Measurements from ENCODE around the gene SFMBT2. TPM values are rescaled to one million over a fixed set of nuclear protein-coding genes. Genes with fewer than 3 reads are reported as not detected.

The SFMBT2 gene
- total and polyA plus RNA-seq, 12 donors = 3.7 to 17.9 (median 12.7) TPM

- H3K27ac ChIP-seq = no peak overlapping the region
- TF ChIP-seq CTCF (IDR thresholded peaks at IDR 0.05) (no peak), POLR2A (IDR thresholded peaks at IDR 0.05) (no peak)
- H3K36me3 ChIP-seq (replicated peaks in 1 of 2) = peaks cover 0 to 43% of the 10 kb centered on the region in 2 donors
- no peaks in the 10 kb centered on the region for H3K4me1 ChIP-seq (replicated peaks in 1 of 2)
- WGBS, 4 donors = 88 to 95% (median 90%) methylated on average over 5 of the region's 5 CpGs
- DNase-seq = no peak
- intact Hi-C loops (cut with DNase I) = no loop called here
- H3K4me3 ChIP-seq = no peak overlapping the region
- peaks cover 0 to 6% (median 0%) of the 10 kb centered on the region in 3 donors for H3K9me3 ChIP-seq (replicated peaks in 1 of 3)
- H3K27me3 ChIP-seq = no peaks in the 10 kb centered on the region
These were observed 214.6 kb downstream of the SFMBT2 start for GRCh38 chr10:7196284-7196683.

DNA sequence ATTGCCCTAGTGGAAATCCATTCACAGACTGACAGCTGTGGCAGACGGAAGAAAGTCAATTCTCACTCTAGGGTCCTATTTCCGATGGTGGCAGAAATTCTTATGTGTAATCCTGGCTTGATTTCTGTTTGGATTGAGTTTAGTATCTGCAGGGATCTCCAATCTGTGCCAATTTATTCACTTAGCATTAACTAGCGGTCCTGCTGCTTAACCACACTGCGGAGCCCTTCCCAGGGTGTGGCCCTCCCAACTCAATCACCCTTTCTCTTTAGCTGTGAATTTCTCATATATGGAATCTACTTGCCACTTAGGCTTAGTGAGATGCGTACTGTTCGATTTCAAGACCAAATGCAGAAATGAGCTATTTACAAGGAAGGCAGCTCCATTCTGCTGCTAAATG lies 215.7 kb downstream of the SFMBT2 start:
- TF ChIP-seq POLR2A (IDR thresholded peaks at IDR 0.05) = no peak
- TF ChIP-seq CTCF (IDR thresholded peaks at IDR 0.05) = no peak
- intact Hi-C loops (cut with DNase I) = no loop called here
- H3K36me3 ChIP-seq (replicated peaks in 1 of 2) = peaks cover 0 to 37% of the 10 kb centered on the region in 2 donors
- no peak overlapping the region for H3K27ac ChIP-seq
- 94 to 99% (median 98%) methylated on average over 6 of the region's 6 CpGs for WGBS, 4 donors
- no peak for DNase-seq
- peaks cover 0 to 6% (median 0%) of the 10 kb centered on the region in 3 donors for H3K9me3 ChIP-seq (replicated peaks in 1 of 3)
- H3K4me3 ChIP-seq = no peak overlapping the region
- H3K4me1 ChIP-seq (replicated peaks in 1 of 2) = no peaks in the 10 kb centered on the region
- H3K27me3 ChIP-seq = no peaks in the 10 kb centered on the region

DNA sequence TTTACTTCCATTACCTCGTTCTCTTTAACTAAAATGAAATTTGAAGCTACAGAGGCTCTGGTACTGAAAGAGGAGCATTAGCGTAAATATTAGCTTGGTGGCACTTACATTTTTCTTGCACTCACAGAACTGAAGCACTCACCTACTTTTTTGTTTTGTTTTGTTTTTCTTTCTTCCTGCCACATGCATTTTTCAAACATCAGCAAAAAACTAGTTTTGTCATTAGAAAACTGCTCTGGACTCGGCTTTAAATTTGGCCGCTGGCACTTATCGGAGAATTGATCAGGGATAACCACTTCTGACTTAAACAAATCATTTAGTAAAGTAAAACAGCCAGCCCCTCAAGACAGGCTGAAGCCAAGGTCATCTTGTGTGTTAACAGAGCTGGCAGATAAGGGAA lies 216.3 kb downstream of the SFMBT2 start:
- H3K4me1 ChIP-seq (replicated peaks in 1 of 2) = no peaks in the 10 kb centered on the region
- WGBS, 4 donors = 96 to 97% (median 97%) methylated on average over 5 of the region's 5 CpGs
- no peak for DNase-seq
- no peak overlapping the region for H3K27ac ChIP-seq
- intact Hi-C loops (cut with DNase I) = no loop called here
- TF ChIP-seq CTCF (IDR thresholded peaks at IDR 0.05) (no peak), POLR2A (IDR thresholded peaks at IDR 0.05) (no peak)
- peaks cover 0 to 34% of the 10 kb centered on the region in 2 donors for H3K36me3 ChIP-seq (replicated peaks in 1 of 2)
- H3K27me3 ChIP-seq = no peaks in the 10 kb centered on the region
- H3K9me3 ChIP-seq (replicated peaks in 1 of 3) = peaks cover 0 to 6% (median 0%) of the 10 kb centered on the region in 3 donors
- no peak overlapping the region for H3K4me3 ChIP-seq

DNA sequence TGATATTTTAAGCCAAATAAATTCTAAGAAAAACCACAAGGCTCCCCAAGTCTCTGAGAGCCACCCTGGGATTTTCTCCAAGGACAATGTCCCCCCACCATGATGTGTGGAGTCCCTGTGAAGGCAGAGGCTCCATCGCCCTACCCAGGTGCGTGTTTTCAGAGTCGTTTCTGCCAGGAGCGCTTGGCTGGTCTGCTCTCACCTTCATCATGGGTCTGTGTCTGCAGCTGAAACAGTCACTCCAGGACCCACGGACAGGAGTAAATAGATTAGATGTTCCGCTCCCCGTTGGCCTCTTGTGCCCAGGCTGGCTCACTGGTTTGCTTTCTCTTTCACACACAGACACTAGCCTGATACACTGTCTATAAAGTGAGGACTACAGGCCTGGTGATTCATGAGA lies 217.5 kb downstream of the SFMBT2 start:
- no peak for DNase-seq
- no peak overlapping the region for H3K4me3 ChIP-seq
- H3K27ac ChIP-seq = no peak overlapping the region
- 74 to 95% (median 92%) methylated on average over 6 to 7 of the region's 7 CpGs for WGBS, 4 donors
- intact Hi-C loops (cut with DNase I) = no loop called here
- peaks cover 0 to 25% of the 10 kb centered on the region in 2 donors for H3K36me3 ChIP-seq (replicated peaks in 1 of 2)
- H3K9me3 ChIP-seq (replicated peaks in 1 of 3) = peaks cover 0 to 6% (median 0%) of the 10 kb centered on the region in 3 donors
- no peaks in the 10 kb centered on the region for H3K4me1 ChIP-seq (replicated peaks in 1 of 2)
- TF ChIP-seq CTCF (IDR thresholded peaks at IDR 0.05) = no peak
- no peak for TF ChIP-seq POLR2A (IDR thresholded peaks at IDR 0.05)
- H3K27me3 ChIP-seq = no peaks in the 10 kb centered on the region
